OCI-LY7 (cell line): ENCODE data around the gene ATG12. TPM values are rescaled to one million over a fixed set of nuclear protein-coding genes. Genes with fewer than 3 reads are reported as not detected.
"Not testable (repeated sequence)": the region's sequence is repeated elsewhere in the genome, so short reads cannot be mapped to it uniquely, and the experiment has no call there.

Source experiments
- BruUV-seq: library from RNA; stranded (reverse); fragments of 400-500 nt; replicated peaks from 2 replicates; lab custom pipeline; 2021; lab: Mats Ljungman, UMichigan
- CTCF ChIA-PET: fragments of 300-600 bp; sonication (Branson Sonifier 250); formaldehyde crosslinking; loops from one replicate; lab custom pipeline; 2022; ENCODE audit warnings: antibody characterized with exemption; ENCODE audit not compliant: unreplicated experiment; lab: Charles Lee
- POLR2A ChIA-PET: fragments of 300-600 bp; sonication (Branson Sonifier 250); formaldehyde crosslinking; loops from one replicate; lab custom pipeline; 2022; ENCODE audit warnings: antibody characterized with exemption; lab: Charles Lee
- DNase-seq: peaks from one replicate; pipeline ENCODE4 v3.0.0-alpha.2; 2015; ENCODE audit warnings: low spot score
- H2AFZ ChIP-seq: fragments of 200-600 bp; sonication (generic), shearing (Covaris generic); 2 replicates; pipeline ENCODE4 v1.6.1; 2014; ENCODE audit warnings: mild to moderate bottlenecking, antibody characterized with exemption, low read length, moderate library complexity
- H3K27ac ChIP-seq: fragments of 200-600 bp; sonication (generic); 2 replicates; pipeline ENCODE4 v1.5.1; 2014; ENCODE audit warnings: mixed run types, low read depth, mild to moderate bottlenecking, moderate library complexity, low read length, inconsistent platforms; ENCODE audit not compliant: poor library complexity, severe bottlenecking
- H3K36me3 ChIP-seq: fragments of 200-600 bp; sonication (generic); 2 replicates; pipeline ENCODE4 v1.6.1; 2014; ENCODE audit warnings: mild to moderate bottlenecking, antibody characterized with exemption, low read length, moderate library complexity, mixed read lengths; ENCODE audit not compliant: insufficient read depth
- H3K4me1 ChIP-seq: fragments of 200-600 bp; sonication (generic); 2 replicates; pipeline ENCODE4 v1.5.1; 2014; ENCODE audit warnings: mild to moderate bottlenecking, low read length; ENCODE audit not compliant: insufficient read depth, poor library complexity, severe bottlenecking
- H3K4me2 ChIP-seq: fragments of 200-600 bp; sonication (generic); 2 replicates; pipeline ENCODE4 v1.6.1; 2014; ENCODE audit warnings: mild to moderate bottlenecking, low read length
- H3K4me3 ChIP-seq: fragments of 200-600 bp; sonication (generic); 2 replicates; pipeline ENCODE4 v1.5.1; 2014; ENCODE audit warnings: mild to moderate bottlenecking, low read depth, low read length; ENCODE audit not compliant: poor library complexity, severe bottlenecking
- H3K79me2 ChIP-seq: fragments of 200-600 bp; sonication (generic); 2 replicates; pipeline ENCODE4 v1.6.1; 2016; ENCODE audit warnings: low read depth, mild to moderate bottlenecking, low read length, moderate library complexity, mixed read lengths; ENCODE audit not compliant: insufficient read depth
- H3K9me2 ChIP-seq: fragments of 200-600 bp; sonication (generic); 2 replicates; pipeline ENCODE4 v1.6.1; 2016; ENCODE audit warnings: mild to moderate bottlenecking, low read length, mixed read lengths; ENCODE audit not compliant: insufficient read depth
- H3K9me3 ChIP-seq: fragments of 200-600 bp; sonication (generic); 2 replicates; pipeline ENCODE4 v1.6.1; 2014; ENCODE audit warnings: mild to moderate bottlenecking, mixed run types, low read length, mixed read lengths
- H4K20me1 ChIP-seq: fragments of 200-600 bp; sonication (generic); 2 replicates; pipeline ENCODE4 v1.6.1; 2014; ENCODE audit warnings: mild to moderate bottlenecking, antibody characterized with exemption, low read length, moderate library complexity, mixed read lengths; ENCODE audit not compliant: insufficient read depth
- EZH2phosphoT487 ChIP-seq: fragments of 200-600 bp; sonication (generic); IDR thresholded peaks from 2 replicates; pipeline ENCODE4 v1.6.1; 2018; ENCODE audit warnings: low read depth, borderline replicate concordance, mild to moderate bottlenecking, mixed run types, antibody characterized with exemption, low read length, moderate library complexity, mixed read lengths
- intact Hi-C: fragments of 100-400 bp; cut with micrococcal nuclease; formaldehyde crosslinking; loops from one replicate; pipeline ENCODE4 v1.10.0; 2022; ENCODE audit not compliant: unreplicated experiment
- total RNA-seq, 2 experiments: library from RNA; depleted of rRNA in 1 of 2; stranded (reverse); fragments of >200 nt in 1 of 2; shearing (Covaris generic) in 1 of 2; gene quantifications; 2 replicates each; pipeline ENCODE4 v1.2.3, GENCODE V29; 2014 to 2022
- TF ChIP-seq, protein P1 (sequence below): fragments of 200-600 bp; sonication (generic); conservative IDR thresholded peaks from 2 replicates; pipeline ENCODE4 v1.5.1; 2014; ENCODE audit warnings: mild to moderate bottlenecking, antibody characterized with exemption, low read length, moderate library complexity, mixed read lengths

Gene ATG12
- total RNA-seq, 2 experiments from 2014 or later = 38.0 to 48.3 TPM

DNA sequence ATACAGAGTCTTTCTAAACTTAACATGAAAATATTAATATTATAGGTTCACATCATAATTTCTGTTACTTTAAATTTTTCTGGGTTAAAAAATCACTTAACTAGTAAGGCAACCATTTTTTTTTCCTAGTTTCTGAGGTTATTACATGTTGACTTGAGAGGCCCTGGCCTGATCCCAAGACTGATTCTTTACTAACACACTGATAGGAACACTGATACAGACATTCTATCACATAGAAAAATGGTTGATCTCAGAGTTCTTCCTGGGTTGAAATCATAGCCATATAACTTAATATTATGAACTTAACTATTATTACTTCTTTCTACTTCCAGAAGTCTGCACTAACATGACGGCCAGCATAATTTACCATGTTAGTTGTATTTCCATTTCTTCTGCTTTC, 43.3 kb upstream of the ATG12 start:
- Histone ChIP-seq H3K27ac (no peak overlapping the region), H2AFZ (no peak overlapping the region), H3K9me3 (no peaks in the 10 kb centered on the region), H3K36me3 (peaks cover 14% of the 10 kb centered on the region; the same call in 1 of the 2 replicates), H3K9me2 (no peaks in the 10 kb centered on the region), H3K4me3 (no peak overlapping the region), H3K4me2 (no peak overlapping the region), H3K4me1 (no peaks in the 10 kb centered on the region), H4K20me1 (peaks cover 4% of the 10 kb centered on the region), H3K79me2 (0 out of 2 replicates have a peak, but pooled peaks cover 3% of the 10 kb centered on the region)
- ChIA-PET CTCF (no interaction called here), POLR2A (interaction anchor here (1.5 kb wide), 1 partner anchor 20 kb away, joined by 5 read pairs; no protein-coding TSS in a partner anchor)
- DNase-seq = no peak
- intact Hi-C loops = loop anchor here (5.0 kb wide), 1 partner anchor 183 kb away; no protein-coding TSS in a partner anchor
- TF ChIP-seq, protein P1, sequence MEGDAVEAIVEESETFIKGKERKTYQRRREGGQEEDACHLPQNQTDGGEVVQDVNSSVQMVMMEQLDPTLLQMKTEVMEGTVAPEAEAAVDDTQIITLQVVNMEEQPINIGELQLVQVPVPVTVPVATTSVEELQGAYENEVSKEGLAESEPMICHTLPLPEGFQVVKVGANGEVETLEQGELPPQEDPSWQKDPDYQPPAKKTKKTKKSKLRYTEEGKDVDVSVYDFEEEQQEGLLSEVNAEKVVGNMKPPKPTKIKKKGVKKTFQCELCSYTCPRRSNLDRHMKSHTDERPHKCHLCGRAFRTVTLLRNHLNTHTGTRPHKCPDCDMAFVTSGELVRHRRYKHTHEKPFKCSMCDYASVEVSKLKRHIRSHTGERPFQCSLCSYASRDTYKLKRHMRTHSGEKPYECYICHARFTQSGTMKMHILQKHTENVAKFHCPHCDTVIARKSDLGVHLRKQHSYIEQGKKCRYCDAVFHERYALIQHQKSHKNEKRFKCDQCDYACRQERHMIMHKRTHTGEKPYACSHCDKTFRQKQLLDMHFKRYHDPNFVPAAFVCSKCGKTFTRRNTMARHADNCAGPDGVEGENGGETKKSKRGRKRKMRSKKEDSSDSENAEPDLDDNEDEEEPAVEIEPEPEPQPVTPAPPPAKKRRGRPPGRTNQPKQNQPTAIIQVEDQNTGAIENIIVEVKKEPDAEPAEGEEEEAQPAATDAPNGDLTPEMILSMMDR = no peak
- no TSS peak for BruUV-seq

DNA sequence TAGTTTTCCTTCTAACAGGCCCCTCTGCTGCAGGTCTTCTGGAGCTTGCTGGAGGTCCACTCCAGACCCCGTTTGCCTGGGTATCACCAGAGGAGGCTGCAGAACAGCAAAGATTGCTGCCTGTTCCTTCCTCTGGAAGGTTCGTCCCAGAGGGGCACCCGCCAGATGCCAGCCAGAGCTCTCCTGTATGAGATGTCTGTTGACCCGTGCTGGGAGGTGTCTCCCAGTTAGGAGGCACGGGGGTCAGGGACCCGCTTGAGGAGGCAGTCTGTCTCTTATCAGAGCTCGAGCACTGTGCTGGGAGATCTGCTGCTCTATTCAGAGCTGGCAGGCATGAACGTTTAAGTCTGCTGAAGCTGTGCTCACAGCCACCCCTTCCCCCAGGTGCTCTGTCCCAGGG, 41.1 kb upstream of the ATG12 start:
- H3K27ac ChIP-seq, H2AFZ ChIP-seq, intact Hi-C loops, BruUV-seq, H3K4me2 ChIP-seq, CTCF ChIA-PET, DNase-seq, H3K9me2 ChIP-seq, H3K4me1 ChIP-seq, H3K9me3 ChIP-seq, POLR2A ChIA-PET, H4K20me1 ChIP-seq, H3K79me2 ChIP-seq, H3K4me3 ChIP-seq: not testable (repeated sequence)
- H3K36me3 ChIP-seq = peaks cover 14% of the 10 kb centered on the region; the same call in 1 of the 2 replicates

DNA sequence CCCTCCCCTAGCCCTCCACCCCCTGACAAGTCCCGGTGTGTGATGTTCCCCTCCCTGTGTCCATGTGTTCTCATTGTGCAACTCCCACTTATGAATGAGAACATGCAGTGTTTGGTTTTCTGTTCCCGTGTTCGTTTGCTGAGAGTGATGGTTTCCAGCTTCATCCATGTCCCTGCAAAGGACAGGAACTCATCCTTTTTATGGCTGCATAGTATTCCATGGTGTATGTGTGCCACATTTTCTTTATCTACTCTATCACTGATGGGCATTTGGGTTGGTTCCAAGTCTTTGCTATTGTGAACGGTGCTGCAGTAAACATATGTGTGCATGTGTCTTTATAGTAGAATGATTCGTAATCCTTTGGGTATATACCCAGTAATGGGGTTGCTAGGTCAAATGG, 36.0 kb upstream of the ATG12 start:
- DNase-seq, H3K79me2 ChIP-seq, H2AFZ ChIP-seq, BruUV-seq, POLR2A ChIA-PET, H3K4me1 ChIP-seq, H3K27ac ChIP-seq, H3K9me3 ChIP-seq, H3K4me3 ChIP-seq, intact Hi-C loops, H3K4me2 ChIP-seq, CTCF ChIA-PET, H4K20me1 ChIP-seq, H3K9me2 ChIP-seq: not testable (repeated sequence)
- H3K36me3 ChIP-seq = peaks cover 10% of the 10 kb centered on the region

DNA sequence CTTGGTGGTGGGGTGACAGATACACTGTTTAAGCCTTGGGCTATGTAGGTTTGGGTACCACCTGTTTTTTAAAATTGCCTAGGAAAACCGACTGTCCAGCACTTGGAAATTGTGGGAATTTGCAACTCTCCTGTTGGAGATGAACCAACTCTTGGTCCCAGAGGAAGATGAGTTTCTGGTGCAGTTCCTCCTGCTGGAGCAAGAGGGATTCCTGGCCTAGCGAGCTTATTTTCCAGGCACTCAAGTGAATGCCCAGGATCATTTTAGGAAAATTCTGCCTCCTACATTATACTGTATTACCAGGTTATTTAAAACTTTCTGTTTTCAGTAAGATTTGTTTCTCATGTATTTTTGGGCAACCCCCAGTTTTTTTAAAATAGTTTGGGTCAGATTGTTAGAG, 34.1 kb upstream of the ATG12 start:
- POLR2A ChIA-PET = no interaction called here
- Histone ChIP-seq H3K36me3 (peaks cover 21% of the 10 kb centered on the region), H3K4me3 (no peak overlapping the region), H4K20me1 (no peaks in the 10 kb centered on the region), H3K27ac (no peak overlapping the region), H2AFZ (no peak overlapping the region), H3K9me2 (no peaks in the 10 kb centered on the region), H3K79me2 (no peaks in the 10 kb centered on the region), H3K4me1 (no peaks in the 10 kb centered on the region), H3K4me2 (no peak overlapping the region), H3K9me3 (no peaks in the 10 kb centered on the region)
- TF ChIP-seq EZH2phosphoT487 = no peak
- TF ChIP-seq, protein P1 = no peak
- no peak for DNase-seq
- intact Hi-C loops = no loop called here
- CTCF ChIA-PET = no interaction called here
- BruUV-seq = no TSS peak
